Measurements from ENCODE around the gene CHD9. TPM values are rescaled to one million over a fixed set of nuclear protein-coding genes. Genes with fewer than 3 reads are reported as not detected.
"Not testable (repeated sequence)": the region's sequence is repeated elsewhere in the genome, so short reads cannot be mapped to it uniquely, and the experiment has no call there.

Gene CHD9
- total RNA-seq, 4 donors from 2014 or later, result 46.9 to 174 (median 133) TPM

DNA sequence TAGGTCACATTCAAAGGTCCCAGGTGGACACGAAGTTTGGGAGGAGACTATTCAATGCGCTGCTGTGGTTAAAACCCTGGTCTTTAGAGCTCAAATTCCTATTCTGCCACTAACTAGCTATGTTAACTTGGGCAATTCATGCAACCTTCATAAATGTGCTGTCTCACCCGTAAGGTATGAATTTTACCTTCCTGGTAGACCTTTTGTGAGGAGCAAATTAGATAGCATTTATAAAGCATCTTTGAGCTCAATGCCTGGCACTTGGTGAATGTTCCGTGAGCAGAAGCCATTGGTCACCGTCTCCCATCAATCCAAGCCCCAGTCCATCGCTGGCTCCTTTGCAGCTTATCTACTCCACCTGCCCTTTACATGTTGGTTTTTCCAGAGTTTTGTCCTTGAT, 18.7 kb upstream of the CHD9 start:
- Histone ChIP-seq H3K27me3 (no peaks in the 10 kb centered on the region), H3K4me1 (no peaks in the 10 kb centered on the region), H3K36me3 (no peaks in the 10 kb centered on the region), H3K4me3 (no peak overlapping the region), H3K27ac (no peak overlapping the region), H3K9me3 (no peaks in the 10 kb centered on the region)
- no peak for DNase-seq
- TF ChIP-seq POLR2A (IDR thresholded peaks at IDR 0.05) (no peak), CTCF (IDR thresholded peaks at IDR 0.05) (no peak)
- intact Hi-C loops (cut with DNase I; ENCODE audit: low total_unique reads), result no loop called here

GRCh38 chr16:53036711-53037110, 18.1 kb upstream of the CHD9 start:
- DNase-seq; H3K4me3 ChIP-seq; H3K36me3 ChIP-seq; intact Hi-C loops (cut with DNase I; ENCODE audit: low total_unique reads); H3K4me1 ChIP-seq; H3K27me3 ChIP-seq; H3K9me3 ChIP-seq; H3K27ac ChIP-seq: not testable (repeated sequence)

DNA sequence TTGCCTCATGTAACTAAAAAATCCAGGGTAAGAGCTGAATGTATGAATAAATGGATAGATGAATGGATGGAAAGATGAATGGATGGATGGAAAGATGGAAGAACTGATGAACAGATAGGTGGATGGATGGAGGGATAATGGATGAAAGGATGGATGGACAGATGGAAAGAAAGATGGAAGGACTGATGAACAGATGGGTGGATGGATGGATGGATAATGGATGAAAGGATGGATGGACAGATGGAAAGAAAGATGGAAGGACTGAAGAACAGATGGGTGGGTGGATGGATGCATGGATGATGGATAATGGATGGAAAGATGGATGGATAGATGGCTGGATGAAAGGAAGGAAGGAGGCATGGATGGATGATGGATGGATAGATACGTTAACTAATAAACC, 14.0 kb upstream of the CHD9 start:
- no peaks in the 10 kb centered on the region for H3K9me3 ChIP-seq
- DNase-seq, result no peak
- H3K4me1 ChIP-seq, result no peaks in the 10 kb centered on the region
- H3K27ac ChIP-seq, result peak overlapping the region; percentile 50 to 65
- no peaks in the 10 kb centered on the region for H3K27me3 ChIP-seq
- TF ChIP-seq POLR2A (IDR thresholded peaks at IDR 0.05), result no peak
- TF ChIP-seq CTCF (IDR thresholded peaks at IDR 0.05), result no peak
- H3K36me3 ChIP-seq, result no peaks in the 10 kb centered on the region
- intact Hi-C loops (cut with DNase I; ENCODE audit: low total_unique reads), result no loop called here
- H3K4me3 ChIP-seq, result no peak overlapping the region

DNA sequence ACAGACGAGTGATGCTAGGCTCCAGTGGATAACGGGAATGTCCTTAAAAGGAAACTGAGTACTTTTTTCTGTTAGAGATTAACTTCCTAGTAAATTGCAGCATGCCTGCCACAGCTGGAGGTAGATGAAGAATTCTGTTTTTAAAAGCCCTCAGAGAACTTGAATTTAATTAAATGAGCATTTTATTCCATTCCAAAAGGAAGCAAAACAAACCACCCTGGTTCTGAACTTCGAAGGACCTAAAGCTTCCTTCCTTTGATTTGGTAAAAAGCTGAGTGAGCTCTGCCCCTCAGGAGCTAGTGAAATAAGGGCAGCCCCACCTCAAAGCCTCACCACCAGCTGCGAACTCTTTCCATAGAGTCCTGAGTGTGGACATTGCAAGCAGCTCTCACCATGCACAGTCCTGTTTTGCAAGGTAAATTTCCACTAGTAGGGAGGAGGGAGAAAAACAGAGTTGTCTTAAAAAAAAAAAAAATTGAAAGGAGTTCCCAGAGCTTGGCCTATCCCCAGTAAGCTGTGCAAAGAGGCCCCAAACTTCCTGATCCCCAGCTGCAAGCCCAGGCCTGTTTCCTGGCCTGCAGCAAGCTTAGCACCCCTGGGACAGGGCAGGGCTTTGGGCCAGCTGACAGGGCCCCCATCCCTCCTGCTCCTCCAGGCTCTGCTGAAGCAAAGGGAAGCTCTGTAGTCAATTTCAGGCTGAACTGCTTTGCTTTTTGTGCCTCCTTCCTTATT, 13.3 kb upstream of the CHD9 start:
- Histone ChIP-seq H3K4me1 (no peaks in the 10 kb centered on the region), H3K9me3 (no peaks in the 10 kb centered on the region), H3K27me3 (no peaks in the 10 kb centered on the region), H3K4me3 (no peak overlapping the region), H3K36me3 (no peaks in the 10 kb centered on the region), H3K27ac (peak overlapping the region; percentile 63 to 65)
- intact Hi-C loops (cut with DNase I; ENCODE audit: low total_unique reads), result no loop called here
- TF ChIP-seq POLR2A (IDR thresholded peaks at IDR 0.05), result no peak
- no peak for TF ChIP-seq CTCF (IDR thresholded peaks at IDR 0.05)
- DNase-seq, result peak; percentile 67 to 80

GRCh38 chr16:53042235-53042701, 12.5 kb upstream of the CHD9 start:
- H3K27me3 ChIP-seq, result no peaks in the 10 kb centered on the region
- no peaks in the 10 kb centered on the region for H3K9me3 ChIP-seq
- peak overlapping the region; percentile 63 to 65 for H3K27ac ChIP-seq
- no peaks in the 10 kb centered on the region for H3K36me3 ChIP-seq
- intact Hi-C loops (cut with DNase I; ENCODE audit: low total_unique reads), result no loop called here
- no peak for DNase-seq
- TF ChIP-seq POLR2A (IDR thresholded peaks at IDR 0.05) (no peak), CTCF (IDR thresholded peaks at IDR 0.05) (no peak)
- no peak overlapping the region for H3K4me3 ChIP-seq
- no peaks in the 10 kb centered on the region for H3K4me1 ChIP-seq
